Left colon (tissue), 2 donors: ENCODE data around the gene CCSER1. TPM values are rescaled to one million over a fixed set of nuclear protein-coding genes. Genes with fewer than 3 reads are reported as not detected.
"Not testable (repeated sequence)": the region's sequence is repeated elsewhere in the genome, so short reads cannot be mapped to it uniquely, and the experiment has no call there.

ENCODE experiments used
- ATAC-seq: fragments of 200-7000 bp; cut with Tn5 transposase; one replicate; pipeline ENCODE4 v1.9.1; 2020; ENCODE audit warnings: mild to moderate bottlenecking, moderate library complexity
- DNase-seq, 2 donors: peaks; one replicate each; pipeline ENCODE4 v3.0.0-alpha.2; 2020
- intact Hi-C, 2 donors: fragments of 100-400 bp; cut with DNase I in 1 of 2; cut with micrococcal nuclease in 1 of 2; formaldehyde crosslinking; loops; one replicate each; pipeline versions ENCODE4 v1.11.2 to v1.14.0; 2022; cut with DNase I, micrococcal nuclease
- total RNA-seq, 2 donors: library from RNA; stranded (reverse); fragmentation: NEBNext Ultra II Directional; extraction: Animal tissue kit (Norgen Biotek cat#: 25700); gene quantifications; one replicate each; pipeline ENCODE4 v1.2.1, GENCODE V29; 2021
- donor health status: DM: no; HTN: no; CAD: no.
- donor health status: DM: yes; HTN: yes; CAD: no.

The CCSER1 gene
- total RNA-seq, 2 donors from 2014 or later = 14.4 to 22.7 TPM

- intact Hi-C loops = no loop called here
- DNase-seq = no peak
- ATAC-seq = no peak
Measured at GRCh38 chr4:91031761-91032160, 904.6 kb downstream of the CCSER1 start.

DNA sequence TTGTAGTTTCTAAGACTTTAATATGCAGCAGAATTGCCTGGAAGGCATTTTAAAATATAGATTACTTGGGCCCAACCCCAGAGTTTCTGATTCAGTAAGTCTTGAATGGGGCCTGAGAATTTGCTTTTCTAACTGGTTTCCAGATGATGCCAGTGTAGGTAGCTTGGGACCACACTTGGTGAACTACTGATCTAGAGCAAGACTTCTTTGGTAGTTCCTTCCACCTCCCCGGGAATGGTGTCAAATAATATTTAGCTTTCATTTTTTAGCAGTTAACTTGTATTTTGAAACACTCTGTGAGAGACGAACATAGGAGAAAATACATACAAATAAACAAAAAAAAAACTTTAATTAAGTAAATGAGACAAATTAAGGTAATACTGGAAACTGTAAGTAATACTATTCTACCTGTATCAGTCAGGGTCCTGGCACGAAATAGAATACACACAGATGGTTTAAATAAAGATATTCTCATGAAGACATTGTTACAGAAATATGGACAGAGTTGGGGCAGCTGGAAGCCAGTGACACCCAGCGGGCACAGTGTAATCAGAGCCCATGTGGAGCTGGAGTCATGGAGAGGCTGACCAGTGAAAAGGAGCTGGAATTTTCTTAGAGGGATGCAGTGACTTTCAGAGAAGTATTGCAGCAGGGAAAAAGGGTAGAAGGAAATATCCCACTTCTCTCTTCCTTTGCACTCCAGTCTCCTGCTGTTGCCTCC lies 905.7 kb downstream of the CCSER1 start:
- DNase-seq (no peak), ATAC-seq (no peak)
- intact Hi-C loops = no loop called here

- DNase-seq (no peak), ATAC-seq (no peak)
- intact Hi-C loops = no loop called here
Measured at GRCh38 chr4:91035276-91035675, 908.1 kb downstream of the CCSER1 start.

DNA sequence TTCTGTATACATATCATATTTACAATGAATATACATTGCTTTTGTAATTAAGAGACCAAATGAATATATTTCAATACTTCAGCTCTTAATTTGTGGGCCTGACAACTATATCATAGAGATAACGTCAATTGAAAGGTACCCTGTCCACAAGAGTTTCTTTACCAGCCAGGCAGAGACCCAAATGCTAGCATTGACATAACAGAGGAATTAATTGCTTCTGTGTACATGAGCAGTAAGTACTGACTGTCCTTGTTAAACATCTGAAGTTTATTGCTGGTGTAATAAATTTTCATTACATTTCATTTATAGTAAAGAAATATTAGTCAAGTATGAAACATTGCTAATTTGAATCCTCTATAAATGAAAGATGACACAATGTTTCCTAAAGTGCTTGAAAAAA lies 910.8 kb downstream of the CCSER1 start:
- DNase-seq = no peak
- ATAC-seq = no peak
- intact Hi-C loops = no loop called here

- DNase-seq (no peak), ATAC-seq (no peak)
- intact Hi-C loops = no loop called here
Measured at GRCh38 chr4:91057871-91058270, 930.7 kb downstream of the CCSER1 start.

GRCh38 chr4:91058345-91058744 lies 931.2 kb downstream of the CCSER1 start:
- no peak for ATAC-seq
- DNase-seq = no peak
- intact Hi-C loops = no loop called here

GRCh38 chr4:91064157-91064853 lies 937.1 kb downstream of the CCSER1 start:
- intact Hi-C loops = no loop called here
- ATAC-seq = no peak
- DNase-seq = no peak

GRCh38 chr4:91065117-91065516 lies 937.9 kb downstream of the CCSER1 start:
- DNase-seq (no peak), ATAC-seq (no peak)
- intact Hi-C loops = no loop called here

GRCh38 chr4:91070736-91071135 lies 943.5 kb downstream of the CCSER1 start:
- no peak for DNase-seq
- no peak for ATAC-seq
- intact Hi-C loops = no loop called here

GRCh38 chr4:91076147-91076546 lies 949.0 kb downstream of the CCSER1 start:
- intact Hi-C loops = no loop called here
- ATAC-seq (no peak), DNase-seq (no peak)

DNA sequence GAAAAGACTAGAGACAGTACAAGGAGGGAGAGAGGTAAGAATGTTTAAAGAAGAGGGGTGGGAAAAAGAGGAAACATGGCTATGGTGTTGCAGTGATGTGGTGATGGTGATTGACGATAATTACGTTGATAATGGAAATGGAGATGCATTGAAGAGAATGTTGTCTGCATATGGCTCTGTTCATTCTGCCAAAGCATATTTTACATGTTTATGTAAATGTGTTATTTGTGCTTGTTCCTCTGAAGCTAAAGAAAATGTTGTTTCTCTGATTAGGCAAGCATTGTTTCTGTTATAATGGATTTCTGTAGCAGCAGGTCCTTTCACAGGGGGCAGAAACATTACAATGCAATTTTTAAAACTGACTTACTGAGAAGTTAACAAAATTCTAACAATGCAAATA lies 958.8 kb downstream of the CCSER1 start:
- intact Hi-C loops = no loop called here
- no peak for ATAC-seq
- DNase-seq = no peak

DNA sequence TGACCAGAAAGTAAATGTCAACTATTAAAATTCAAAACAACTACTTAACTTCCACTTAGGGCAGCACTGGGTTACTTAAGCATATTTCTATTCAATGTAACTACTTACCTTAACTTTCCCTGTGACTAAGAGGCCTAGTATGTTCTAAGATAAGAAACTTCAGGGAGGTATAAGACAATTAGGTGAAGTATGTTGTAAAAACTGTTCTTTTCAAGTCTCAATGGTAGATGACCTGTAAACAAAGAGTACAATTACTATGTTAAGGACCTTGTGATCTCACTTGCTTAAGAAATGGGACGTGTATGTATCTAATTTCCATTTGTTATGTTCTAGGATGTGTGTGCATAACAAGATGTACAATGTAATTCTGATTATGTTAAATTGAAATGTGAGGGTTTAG lies 960.5 kb downstream of the CCSER1 start:
- no peak for DNase-seq
- intact Hi-C loops = no loop called here
- no peak for ATAC-seq

DNA sequence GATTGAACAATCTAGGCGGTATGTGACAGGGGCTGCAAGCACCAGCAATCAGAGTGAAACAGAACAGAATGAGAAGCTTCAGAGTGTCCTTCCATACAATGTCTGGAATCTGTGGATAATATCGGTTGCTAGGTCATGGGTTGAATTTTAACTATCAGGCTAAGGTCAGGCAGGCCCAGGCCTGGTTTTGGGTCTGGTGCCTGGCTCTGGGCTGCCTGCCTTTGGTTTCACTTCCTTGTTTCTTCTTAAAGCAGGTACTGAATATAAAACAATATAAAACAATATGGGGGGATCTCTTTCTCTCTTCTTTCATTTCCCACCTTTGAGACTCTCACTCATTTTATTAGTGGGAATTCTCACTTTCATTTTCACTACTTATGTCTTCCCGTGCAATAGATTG lies 962.0 kb downstream of the CCSER1 start:
- intact Hi-C loops = no loop called here
- DNase-seq (no peak), ATAC-seq (no peak)

- intact Hi-C loops = no loop called here
- ATAC-seq = no peak
- no peak for DNase-seq
Measured at GRCh38 chr4:91092398-91092980, 965.3 kb downstream of the CCSER1 start.

- ATAC-seq, DNase-seq, intact Hi-C loops: not testable (repeated sequence)
Measured at GRCh38 chr4:91094220-91094619, 967.0 kb downstream of the CCSER1 start.

DNA sequence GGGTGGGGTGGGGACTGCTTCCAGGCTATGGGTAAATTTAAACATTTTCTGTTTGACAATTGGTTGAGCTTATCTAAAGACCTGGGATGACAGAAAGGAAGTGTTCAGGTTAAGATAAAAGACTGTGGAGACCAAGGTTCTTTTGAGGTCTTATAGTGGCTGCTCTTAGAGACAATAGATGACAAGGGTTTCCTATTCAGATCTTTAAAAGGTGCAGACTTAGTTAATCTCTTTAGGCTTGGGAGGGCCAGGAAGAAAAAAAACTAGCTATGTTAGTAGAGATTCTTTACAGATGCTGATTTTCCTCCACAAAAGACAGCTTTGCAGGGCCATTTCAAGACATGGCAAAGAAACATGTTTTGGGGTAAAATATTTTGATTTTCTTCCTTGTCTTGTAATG lies 972.5 kb downstream of the CCSER1 start:
- intact Hi-C loops = no loop called here
- DNase-seq (no peak), ATAC-seq (no peak)

DNA sequence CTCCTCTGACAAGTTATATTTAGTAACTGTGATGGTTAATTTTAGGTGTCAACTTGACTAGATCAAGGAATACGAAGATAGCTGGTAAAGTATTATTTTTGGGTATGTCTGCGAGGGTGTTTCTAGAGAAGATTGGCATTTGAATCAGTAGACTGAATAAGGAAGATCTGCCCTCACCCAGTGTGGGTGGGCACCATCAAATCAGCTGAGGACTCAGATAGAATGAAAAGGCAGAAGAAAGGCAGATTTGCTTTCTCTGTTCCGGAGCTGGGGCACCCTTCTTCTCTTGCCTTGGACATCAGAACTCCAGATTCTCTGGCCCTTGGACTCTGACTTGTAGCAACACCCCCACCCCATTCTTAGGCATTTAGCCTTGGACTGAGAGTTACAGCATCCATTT lies 981.6 kb downstream of the CCSER1 start:
- no peak for ATAC-seq
- intact Hi-C loops = no loop called here
- DNase-seq = no peak

- intact Hi-C loops = no loop called here
- ATAC-seq = no peak
- DNase-seq = no peak
Measured at GRCh38 chr4:91111556-91111955, 984.4 kb downstream of the CCSER1 start.

DNA sequence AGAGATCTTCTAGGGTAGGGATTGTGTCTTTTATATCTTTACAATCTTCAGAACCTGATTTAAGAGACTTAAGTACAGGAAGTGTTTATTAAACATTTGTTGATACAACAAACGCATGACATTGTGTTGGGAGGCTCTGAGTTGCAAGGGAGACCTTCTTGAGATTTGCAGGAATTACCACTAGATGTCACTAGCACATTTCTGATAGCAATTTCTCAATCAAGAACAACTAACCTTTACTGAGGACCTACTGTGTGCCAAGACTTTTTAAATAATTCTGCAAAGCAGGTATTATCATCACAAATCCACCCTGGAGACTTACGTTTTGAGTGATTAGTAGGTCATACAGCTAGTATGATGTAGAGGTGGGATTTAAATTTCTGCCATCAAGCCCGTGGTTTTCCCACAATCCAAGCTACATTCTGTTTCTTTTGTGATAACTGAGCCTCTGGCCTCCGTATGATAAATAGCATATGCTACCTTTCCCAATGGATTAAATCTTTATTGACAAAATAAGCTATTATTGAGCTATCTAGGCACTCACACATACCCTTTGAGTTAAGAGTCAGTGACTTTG lies 986.0 kb downstream of the CCSER1 start:
- intact Hi-C loops = no loop called here
- DNase-seq = no peak
- no peak for ATAC-seq

DNA sequence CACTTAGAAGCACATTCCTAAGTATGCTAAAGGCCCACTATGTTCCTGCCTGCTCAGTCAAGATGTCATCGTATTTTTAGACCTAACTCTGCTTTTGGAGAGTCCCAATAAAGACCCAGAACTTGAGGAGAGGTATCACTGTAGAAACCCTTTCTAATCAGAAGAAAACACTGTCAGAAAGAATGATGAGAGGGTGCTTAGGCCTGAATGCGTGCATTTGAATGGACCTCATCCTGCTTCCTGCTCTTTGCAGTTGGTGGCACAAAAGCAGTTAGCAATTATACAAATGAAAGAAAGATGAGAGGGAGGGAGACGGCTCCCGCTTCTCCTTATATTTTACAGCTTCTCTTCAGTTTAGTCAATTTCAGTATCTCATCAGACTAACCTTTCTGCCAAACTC lies 987.2 kb downstream of the CCSER1 start:
- intact Hi-C loops = no loop called here
- ATAC-seq = no peak
- DNase-seq = no peak
